Left kidney (tissue), 8 donors: ENCODE measurements around the gene CHP2. TPM values are rescaled to one million over a fixed set of nuclear protein-coding genes. Genes with fewer than 3 reads are reported as not detected.
A peak's percentile ranks its signal among the peaks of the same experiment; 100 is the strongest.
"Not testable (repeated sequence)": the region's sequence is repeated elsewhere in the genome, so short reads cannot be mapped to it uniquely, and the experiment has no call there.

ENCODE experiments used
- DNase-seq: peaks from one replicate; pipeline ENCODE4 v3.0.0-alpha.2; 2013
- long read RNA-seq, 8 donors: transcript quantifications; one replicate each; lab custom pipeline, GENCODE V29; 2026
- polyA plus RNA-seq: library from polyadenylated mRNA; unstranded; fragments of 120-200 nt; gene quantifications from one replicate; pipeline ENCODE4 v1.2.1, GENCODE V29; 2013; ENCODE audit not compliant: insufficient read length

Gene CHP2
- polyA plus RNA-seq, result 1.0 TPM
- long read RNA-seq, donor 1, result 0 reads
- long read RNA-seq, donor 2, result 0 reads
- long read RNA-seq, donor 3, partial matches to known transcripts, result 0 of 1 reads
- long read RNA-seq, donor 3, other reads (novel, unspliced or antisense), result 0 of 1 reads
- long read RNA-seq, donor 4, result 0 reads
- long read RNA-seq, donor 5, partial matches to known transcripts, result 0 of 1 reads
- long read RNA-seq, donor 5, other reads (novel, unspliced or antisense), result 0 of 1 reads
- long read RNA-seq, donor 6, partial matches to known transcripts, result 0 of 1 reads
- long read RNA-seq, donor 6, other reads (novel, unspliced or antisense), result 0 of 1 reads
- long read RNA-seq, donor 7, partial matches to known transcripts, result 0 of 2 reads
- long read RNA-seq, donor 7, other reads (novel, unspliced or antisense), result 0 of 2 reads
- long read RNA-seq, donor 8, partial matches to known transcripts, result 0 of 1 reads
- long read RNA-seq, donor 8, other reads (novel, unspliced or antisense), result 0 of 1 reads

- peak; percentile 27 for DNase-seq
These were observed at the start of gene CHP2 for GRCh38 chr16:23754594-23755483. CHP2 (plus strand) TSS chr16:23755026; CDS start chr16:23755050, 24 bp downstream.

- no peak for DNase-seq
These were observed 49.3 kb upstream of the CHP2 start for GRCh38 chr16:23705517-23705902.

DNA sequence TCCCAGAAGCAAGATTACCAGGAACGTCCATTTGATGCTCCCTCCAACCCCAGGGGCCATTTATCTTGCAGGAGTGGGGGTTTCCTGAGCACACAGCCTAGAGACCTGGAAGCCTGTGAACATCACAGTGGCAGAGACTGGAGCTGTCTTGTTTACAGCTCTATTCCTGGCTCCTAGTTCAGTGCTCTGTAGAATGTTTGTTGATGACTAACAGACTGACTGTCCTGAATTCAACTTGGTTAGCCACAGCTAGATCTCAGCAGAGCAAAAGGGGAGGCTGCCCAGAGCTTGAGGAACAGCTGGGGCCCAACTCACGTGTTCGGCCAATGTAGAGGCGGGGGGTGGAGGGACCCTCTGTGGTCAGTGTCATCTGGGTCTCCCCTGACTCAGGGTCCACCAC lies 48.4 kb upstream of the CHP2 start:
- no peak for DNase-seq

DNA sequence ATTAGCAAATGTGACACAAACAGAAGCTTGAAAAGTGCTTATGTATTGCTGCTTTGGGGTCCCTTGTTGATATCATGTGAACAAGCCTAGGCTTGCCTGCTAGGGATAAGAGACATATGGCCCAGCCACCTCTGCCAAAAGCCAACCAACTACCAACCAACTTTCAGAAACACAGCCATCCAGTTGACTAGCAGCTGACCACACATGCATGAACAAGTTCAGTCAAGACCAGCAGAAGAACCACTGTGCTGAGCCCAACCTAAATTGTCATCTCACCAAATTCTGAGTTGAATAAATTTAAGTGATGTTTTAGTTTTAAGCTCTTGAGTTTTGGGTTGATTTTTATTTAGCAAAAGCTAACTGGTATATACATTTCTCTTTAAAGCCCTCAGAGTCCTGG lies 45.3 kb upstream of the CHP2 start:
- no peak for DNase-seq

GRCh38 chr16:23710008-23710407 lies 44.8 kb upstream of the CHP2 start:
- DNase-seq, result no peak

DNA sequence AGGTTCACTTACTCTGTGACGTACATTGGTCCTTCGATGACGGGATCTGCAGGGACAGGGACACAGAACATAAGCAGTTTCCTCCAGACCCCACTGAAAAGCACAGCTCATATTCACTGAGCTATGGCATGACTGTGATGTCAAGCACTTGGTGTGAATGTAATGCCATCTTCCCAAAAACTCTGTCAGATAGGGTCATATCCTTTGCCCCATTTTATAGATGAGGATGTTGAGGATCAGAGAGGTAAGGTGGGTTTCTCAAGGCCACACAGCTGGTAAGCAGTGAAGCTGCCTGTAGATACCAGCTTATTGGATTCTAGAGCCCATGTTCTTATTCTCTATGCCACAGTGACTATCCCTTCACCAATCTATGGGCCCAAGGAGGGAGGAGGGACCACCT lies 44.3 kb upstream of the CHP2 start:
- no peak for DNase-seq

- DNase-seq, result no peak
These were observed 43.0 kb upstream of the CHP2 start for GRCh38 chr16:23711785-23712184.

DNA sequence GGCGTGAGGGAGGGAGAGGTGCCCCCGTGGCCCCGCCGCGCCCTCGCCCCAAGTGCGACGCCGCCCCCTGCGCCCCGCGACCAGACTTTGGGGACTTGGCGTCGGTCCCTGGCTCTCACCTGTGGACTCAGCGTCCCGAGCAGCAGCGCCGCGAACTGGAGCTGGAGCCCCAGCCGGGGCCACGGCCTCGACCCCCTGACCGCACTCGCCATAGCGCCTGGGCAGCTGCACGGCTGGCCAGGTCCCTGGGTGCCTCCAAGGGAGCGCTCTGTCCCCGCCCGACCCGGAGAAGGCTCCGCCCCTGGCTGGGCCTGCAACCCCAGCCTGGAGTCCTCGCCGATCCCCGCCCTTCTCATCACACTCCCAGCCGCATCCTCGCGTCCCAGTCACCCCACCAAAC lies 41.9 kb upstream of the CHP2 start, which contains the start of gene ERN2:
Gene ERN2 (minus strand): TSS at position 247 of the 400 bp plus-strand sequence. CDS start 35 bp downstream, at position 212.
- no peak for DNase-seq

DNA sequence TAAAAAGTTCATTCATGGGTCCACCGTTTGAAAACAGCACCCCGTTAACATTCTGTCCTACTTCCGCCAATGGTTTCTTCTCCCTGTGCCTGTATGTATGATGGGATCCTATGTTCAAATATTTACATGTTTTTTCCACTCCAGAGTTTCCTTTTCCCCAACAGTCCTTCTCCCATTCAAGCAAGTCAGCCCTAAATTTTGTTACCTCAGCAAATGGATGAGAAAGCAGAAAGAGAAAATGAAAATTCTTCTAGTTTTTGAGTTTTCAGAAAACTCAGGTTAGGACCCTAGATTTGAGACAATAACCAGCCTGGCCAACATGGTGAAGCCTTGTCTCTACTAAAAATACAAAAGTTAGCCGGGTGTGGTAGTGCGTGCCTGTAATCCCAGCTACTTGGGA lies 38.3 kb upstream of the CHP2 start:
- DNase-seq, result no peak

DNA sequence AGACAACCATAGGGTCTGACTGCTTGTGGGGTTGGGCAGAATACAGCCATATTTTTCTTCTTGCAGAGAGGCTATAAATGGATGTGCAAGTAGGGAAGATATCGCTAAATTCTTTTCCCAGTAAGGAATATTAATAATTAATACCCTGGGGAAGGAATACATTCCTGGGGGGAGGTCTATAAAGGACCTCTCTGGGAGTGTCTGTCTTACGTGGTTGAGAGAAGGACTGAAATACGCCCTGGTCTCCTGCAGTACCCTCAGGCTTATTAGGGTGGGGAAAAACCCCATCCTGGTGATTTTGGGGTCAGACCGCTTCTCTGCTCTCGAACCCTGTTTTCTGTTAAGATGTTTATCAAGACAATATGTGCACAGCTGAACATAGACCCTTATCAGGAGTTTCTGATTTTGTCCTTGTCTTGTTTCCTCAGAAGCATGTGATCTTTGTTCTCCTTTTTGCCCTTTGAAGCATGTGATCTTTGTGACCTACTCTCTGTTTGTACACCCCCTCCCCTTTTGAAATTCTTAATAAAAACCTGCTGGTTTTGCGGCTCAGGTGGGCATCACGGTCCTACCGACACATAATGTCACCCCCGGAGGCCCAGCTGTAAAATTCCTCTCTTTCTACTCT lies 32.1 kb upstream of the CHP2 start:
- not testable (repeated sequence) for DNase-seq

- no peak for DNase-seq
These were observed 30.6 kb upstream of the CHP2 start for GRCh38 chr16:23724096-23724784.

DNA sequence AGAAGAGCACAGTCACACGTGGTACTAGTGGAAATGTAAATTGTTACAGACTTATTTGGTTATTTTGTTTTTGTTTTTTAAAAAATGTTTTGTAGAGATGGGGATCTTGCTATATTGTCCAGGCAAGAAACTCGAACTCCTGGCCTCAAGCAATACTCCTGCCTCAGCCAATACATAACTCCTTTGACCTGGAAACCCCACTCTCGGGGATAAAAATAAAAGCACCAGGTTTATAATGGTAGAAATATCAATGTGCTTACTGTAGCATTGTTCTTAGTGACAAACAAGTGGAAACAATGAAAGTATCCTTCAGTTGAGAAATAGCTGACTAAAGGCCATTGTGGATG lies 30.1 kb upstream of the CHP2 start:
- no peak for DNase-seq

GRCh38 chr16:23726710-23727109 lies 28.1 kb upstream of the CHP2 start:
- DNase-seq, result no peak

DNA sequence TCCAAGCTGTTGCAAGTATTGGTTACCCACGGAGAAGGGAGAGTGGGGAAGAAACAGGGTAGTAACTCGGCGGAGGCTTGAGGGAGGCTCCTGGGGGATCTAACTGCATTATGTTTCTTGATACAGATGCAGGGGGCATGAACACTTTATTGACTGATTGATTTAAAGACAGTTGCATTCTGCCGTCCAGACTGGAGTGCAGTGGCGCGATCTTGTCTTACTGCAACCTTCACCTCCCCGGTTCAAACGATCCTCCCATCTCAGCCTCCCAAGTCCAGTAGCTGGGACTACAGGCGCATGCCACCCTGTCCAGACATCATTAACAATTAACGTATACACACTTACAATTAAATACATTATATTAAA lies 26.7 kb upstream of the CHP2 start:
- DNase-seq, result no peak

DNA sequence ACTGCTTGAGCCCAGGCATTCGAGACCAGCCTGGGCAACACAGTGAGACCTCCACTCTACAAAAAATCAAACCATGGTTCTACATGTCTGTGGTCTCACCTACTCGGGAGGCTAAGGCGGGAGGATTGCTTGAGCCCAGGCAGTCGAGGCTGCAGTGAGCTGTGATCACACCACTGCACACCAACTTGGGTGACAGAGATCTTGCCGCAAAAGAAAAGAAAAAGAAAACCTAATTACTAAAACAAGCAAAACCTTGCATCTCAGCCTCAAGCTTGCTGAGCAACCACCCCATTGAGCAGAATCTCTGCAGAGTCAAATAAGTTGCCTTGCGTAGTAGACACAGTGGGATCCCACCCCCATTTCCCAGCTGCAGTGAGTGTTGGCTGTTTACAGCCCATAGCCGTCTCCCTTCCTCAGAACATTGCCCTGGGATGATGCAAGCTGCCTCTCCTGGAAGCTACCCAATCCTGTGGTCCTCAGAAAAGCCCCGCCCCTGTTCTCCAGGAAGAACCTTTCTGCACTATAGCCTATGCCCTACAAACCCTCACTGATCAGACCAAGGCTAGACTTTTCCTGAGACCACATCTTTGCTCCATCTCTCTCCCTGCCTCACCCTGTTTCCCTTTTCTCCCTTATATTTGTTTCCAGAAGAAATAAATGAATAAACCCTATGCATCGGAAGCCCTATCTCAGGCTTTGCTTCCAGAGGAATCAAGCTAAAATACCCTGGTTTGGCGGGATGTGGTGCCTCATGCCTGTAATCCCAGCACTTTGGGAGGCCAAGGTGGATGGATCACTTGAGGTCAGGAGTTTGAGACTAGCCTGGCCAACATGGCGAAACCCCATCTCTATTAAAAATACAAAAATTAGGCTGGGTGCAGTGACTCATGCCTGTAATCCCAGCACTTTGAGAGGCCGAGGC lies 25.1 kb upstream of the CHP2 start:
- DNase-seq, result no peak

- DNase-seq, result no peak
These were observed 20.5 kb upstream of the CHP2 start for GRCh38 chr16:23734176-23734893.

DNA sequence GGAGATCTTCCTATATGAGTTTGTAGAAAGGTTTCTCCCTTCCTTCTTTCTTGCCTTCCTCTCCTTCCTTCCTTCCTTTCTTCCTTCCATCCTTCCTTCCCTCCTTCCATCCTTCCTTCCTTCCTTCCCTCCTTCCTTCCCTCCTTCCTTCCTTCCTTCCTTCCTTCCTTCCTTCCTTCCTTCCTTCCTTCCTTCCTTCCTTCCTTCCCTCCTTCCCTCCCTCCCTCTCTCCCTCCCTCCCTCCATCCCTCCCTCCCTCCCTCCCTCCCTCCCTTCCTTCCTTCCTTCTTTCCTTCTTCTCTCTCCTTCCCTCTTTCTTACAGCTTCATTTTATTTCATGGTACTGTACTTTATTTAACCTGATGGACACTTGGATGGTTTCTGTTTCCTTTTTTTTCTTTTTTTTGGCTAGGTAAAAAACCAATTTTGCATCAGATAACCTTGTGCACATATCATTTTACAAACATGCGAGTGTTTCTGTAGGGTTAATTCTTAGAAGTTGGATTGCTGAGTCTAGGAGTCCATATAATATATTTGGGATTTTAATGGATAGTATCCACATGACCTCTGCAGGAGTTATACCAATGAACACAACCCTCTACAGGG lies 17.3 kb upstream of the CHP2 start:
- not testable (repeated sequence) for DNase-seq

DNA sequence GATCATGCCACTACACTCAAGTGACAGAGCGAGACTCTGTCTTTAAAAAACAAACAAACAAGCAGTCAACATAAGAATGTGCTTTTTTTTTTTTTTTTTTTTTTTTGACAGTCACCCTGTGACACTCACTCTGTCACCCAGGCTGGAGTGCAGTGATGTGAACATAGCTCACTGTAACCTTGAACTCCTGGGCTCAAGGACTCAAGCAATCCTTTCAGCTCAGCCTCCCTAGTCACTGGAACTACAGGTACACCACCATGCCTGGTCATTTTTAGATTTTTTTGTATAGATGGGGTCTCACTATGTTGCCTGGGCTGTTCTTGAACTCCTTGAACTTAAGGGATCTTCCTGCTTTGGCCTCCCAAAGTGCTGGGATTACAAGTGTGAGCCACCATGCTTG lies 15.3 kb upstream of the CHP2 start:
- DNase-seq, result no peak

GRCh38 chr16:23741675-23742303 lies 13.0 kb upstream of the CHP2 start:
- DNase-seq, result no peak
